Endodermal cell (in vitro differentiated cells): ENCODE results near the gene GSTM1. TPM values are rescaled to one million over a fixed set of nuclear protein-coding genes. Genes with fewer than 3 reads are reported as not detected.
"Not testable (repeated sequence)": the region's sequence is repeated elsewhere in the genome, so short reads cannot be mapped to it uniquely, and the experiment has no call there.

Source experiments
- DNase-seq: peaks from one replicate; pipeline ENCODE4 v3.0.0-alpha.2; 2017
- H3K27ac ChIP-seq: 2 replicates; pipeline ENCODE4 v1.5.1; 2013; ENCODE audit warnings: mild to moderate bottlenecking, low read depth, low read length, moderate library complexity
- H3K27me3 ChIP-seq: 2 replicates; pipeline ENCODE4 v1.6.1; 2013; ENCODE audit warnings: mild to moderate bottlenecking, low read length, moderate library complexity; ENCODE audit not compliant: insufficient read depth, control insufficient read depth, poor library complexity, severe bottlenecking
- H3K36me3 ChIP-seq: 2 replicates; pipeline ENCODE4 v1.7.0; 2013; ENCODE audit warnings: mild to moderate bottlenecking, low read length, moderate library complexity; ENCODE audit not compliant: control insufficient read depth, insufficient read depth
- H3K4me1 ChIP-seq: one replicate; pipeline ENCODE4 v1.7.0; 2013; ENCODE audit warnings: low read length; ENCODE audit not compliant: control insufficient read depth, insufficient read depth
- H3K4me3 ChIP-seq: 2 replicates; pipeline ENCODE4 v1.5.1; 2013; ENCODE audit warnings: mild to moderate bottlenecking, low read length, moderate library complexity
- H3K9ac ChIP-seq: 2 replicates; pipeline ENCODE4 v1.6.1; 2013; ENCODE audit warnings: mild to moderate bottlenecking, low read length, moderate library complexity; ENCODE audit not compliant: poor library complexity, severe bottlenecking; ENCODE audit errors: extremely low read depth
- H3K9me3 ChIP-seq: 2 replicates; pipeline ENCODE4 v1.6.1; 2013; ENCODE audit warnings: mild to moderate bottlenecking, low read length, moderate library complexity; ENCODE audit not compliant: control insufficient read depth
- H3K27ac Mint-ChIP-seq: 2 replicates; pipeline ENCODE4 v1.8.0; 2020; ENCODE audit warnings: mixed read lengths
- H3K27me3 Mint-ChIP-seq: 2 replicates; pipeline ENCODE4 v1.8.0; 2021; ENCODE audit warnings: mild to moderate bottlenecking, mixed read lengths; ENCODE audit not compliant: insufficient read depth
- H3K36me3 Mint-ChIP-seq: 2 replicates; pipeline ENCODE4 v1.8.0; 2020; ENCODE audit warnings: low read depth, mixed read lengths
- H3K4me1 Mint-ChIP-seq: 2 replicates; pipeline ENCODE4 v1.8.0; 2020; ENCODE audit warnings: mixed read lengths
- H3K4me3 Mint-ChIP-seq: 2 replicates; pipeline ENCODE4 v1.8.0; 2020; ENCODE audit warnings: mild to moderate bottlenecking, moderate library complexity, mixed read lengths
- H3K9me3 Mint-ChIP-seq: 2 replicates; pipeline ENCODE4 v1.8.0; 2020; ENCODE audit warnings: mild to moderate bottlenecking, mixed read lengths
- WGBS, 2 experiments: methylation state at CpG; one replicate each; pipeline versions ENCODE4 v1.1.5 to v1.1.7; 2013; ENCODE audit warnings: missing lambda C conversion rate in 2 of 2, mixed read lengths in 1 of 2; ENCODE audit not compliant: insufficient coverage in 1 of 2, insufficient read length in 1 of 2; 5-methylcytosine and 5-hydroxymethylcytosine counted together
- total RNA-seq, 2 donors: library from RNA; stranded (reverse); fragmentation: NEBNext Ultra II Directional in 1 of 2; extraction: Animal tissue kit (Norgen Biotek cat#: 25700) in 1 of 2; gene quantifications; 2 replicates in 1 of 2; 3 replicates in 1 of 2; pipeline ENCODE4 v1.2.1, GENCODE V29; 2021
- TF ChIP-seq, protein P1 (sequence below): fragments of 200-600 bp; sonication (generic); conservative IDR thresholded peaks from 2 replicates; pipeline ENCODE4 v1.5.0; 2021; ENCODE audit warnings: antibody characterized with exemption, mild to moderate bottlenecking

The GSTM1 gene
- total RNA-seq, 2 donors from 2014 or later: 23.0 to 65.6 TPM

DNA sequence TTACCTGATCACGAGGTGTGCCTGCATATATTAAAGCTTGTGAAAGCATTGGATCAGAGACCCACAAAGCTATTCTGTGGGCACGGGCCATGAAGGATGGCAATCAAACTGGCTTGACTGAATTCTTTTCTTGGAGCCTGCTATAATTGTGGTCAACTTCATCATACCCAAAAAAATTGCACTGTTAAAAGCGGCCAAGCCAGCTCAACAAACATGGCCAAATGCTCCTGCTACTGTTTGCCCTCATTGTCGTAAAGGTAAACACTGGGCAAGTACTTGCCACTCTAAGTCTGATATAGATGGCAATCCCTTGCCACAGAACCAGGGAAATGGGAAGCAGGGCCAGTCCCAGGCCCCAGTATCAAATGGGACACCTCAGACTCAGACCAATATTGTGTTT, 17.8 kb downstream of the GSTM1 start:
- no peak overlapping the region for H3K27ac ChIP-seq
- TF ChIP-seq, protein P1, sequence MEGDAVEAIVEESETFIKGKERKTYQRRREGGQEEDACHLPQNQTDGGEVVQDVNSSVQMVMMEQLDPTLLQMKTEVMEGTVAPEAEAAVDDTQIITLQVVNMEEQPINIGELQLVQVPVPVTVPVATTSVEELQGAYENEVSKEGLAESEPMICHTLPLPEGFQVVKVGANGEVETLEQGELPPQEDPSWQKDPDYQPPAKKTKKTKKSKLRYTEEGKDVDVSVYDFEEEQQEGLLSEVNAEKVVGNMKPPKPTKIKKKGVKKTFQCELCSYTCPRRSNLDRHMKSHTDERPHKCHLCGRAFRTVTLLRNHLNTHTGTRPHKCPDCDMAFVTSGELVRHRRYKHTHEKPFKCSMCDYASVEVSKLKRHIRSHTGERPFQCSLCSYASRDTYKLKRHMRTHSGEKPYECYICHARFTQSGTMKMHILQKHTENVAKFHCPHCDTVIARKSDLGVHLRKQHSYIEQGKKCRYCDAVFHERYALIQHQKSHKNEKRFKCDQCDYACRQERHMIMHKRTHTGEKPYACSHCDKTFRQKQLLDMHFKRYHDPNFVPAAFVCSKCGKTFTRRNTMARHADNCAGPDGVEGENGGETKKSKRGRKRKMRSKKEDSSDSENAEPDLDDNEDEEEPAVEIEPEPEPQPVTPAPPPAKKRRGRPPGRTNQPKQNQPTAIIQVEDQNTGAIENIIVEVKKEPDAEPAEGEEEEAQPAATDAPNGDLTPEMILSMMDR: no peak
- DNase-seq: no peak
- 89% methylated on average over 4 of the region's 4 CpGs for WGBS, 2 experiments
- Mint-ChIP-seq H3K27me3 (peaks cover 2% of the 10 kb centered on the region), H3K27ac (no peak overlapping the region), H3K36me3 (peaks cover 5% of the 10 kb centered on the region), H3K9me3 (peaks cover 57% of the 10 kb centered on the region), H3K4me3 (no peak overlapping the region), H3K4me1 (no peaks in the 10 kb centered on the region)
- H3K9ac ChIP-seq: no peak overlapping the region
- H3K9me3 ChIP-seq: peaks cover 28% of the 10 kb centered on the region
- no peak overlapping the region for H3K4me3 ChIP-seq
- no peaks in the 10 kb centered on the region for H3K27me3 ChIP-seq
- no peaks in the 10 kb centered on the region for H3K4me1 ChIP-seq
- no peaks in the 10 kb centered on the region for H3K36me3 ChIP-seq

DNA sequence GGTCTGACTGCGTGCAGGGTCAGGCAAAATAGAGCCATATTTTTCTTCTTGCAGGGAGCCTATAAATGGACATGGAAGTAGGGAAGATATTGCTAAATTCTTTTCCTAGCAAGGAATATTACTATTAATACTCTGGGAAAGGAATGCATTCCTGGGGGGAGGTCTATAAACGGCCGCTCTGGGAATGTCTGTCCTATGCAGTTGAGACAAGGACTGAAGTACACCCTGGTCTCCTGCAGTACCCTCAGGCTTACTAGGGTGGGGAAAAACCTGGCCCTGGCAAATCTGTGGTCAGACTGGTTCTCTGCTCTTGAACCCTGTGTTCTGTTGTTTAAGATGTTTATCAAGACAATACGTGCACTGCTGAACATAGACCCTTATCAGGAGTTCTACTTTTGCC, 21.3 kb downstream of the GSTM1 start:
- H3K9me3 Mint-ChIP-seq: peaks cover 46% of the 10 kb centered on the region
- H3K27ac ChIP-seq, H3K36me3 Mint-ChIP-seq, H3K27me3 Mint-ChIP-seq, H3K9ac ChIP-seq, H3K27ac Mint-ChIP-seq, H3K4me1 Mint-ChIP-seq, H3K4me3 Mint-ChIP-seq, DNase-seq, H3K4me3 ChIP-seq, H3K4me1 ChIP-seq, H3K27me3 ChIP-seq, H3K36me3 ChIP-seq: not testable (repeated sequence)
- 93 to 97% methylated on average over 4 of the region's 4 CpGs for WGBS, 2 experiments
- H3K9me3 ChIP-seq: peaks cover 18% of the 10 kb centered on the region

DNA sequence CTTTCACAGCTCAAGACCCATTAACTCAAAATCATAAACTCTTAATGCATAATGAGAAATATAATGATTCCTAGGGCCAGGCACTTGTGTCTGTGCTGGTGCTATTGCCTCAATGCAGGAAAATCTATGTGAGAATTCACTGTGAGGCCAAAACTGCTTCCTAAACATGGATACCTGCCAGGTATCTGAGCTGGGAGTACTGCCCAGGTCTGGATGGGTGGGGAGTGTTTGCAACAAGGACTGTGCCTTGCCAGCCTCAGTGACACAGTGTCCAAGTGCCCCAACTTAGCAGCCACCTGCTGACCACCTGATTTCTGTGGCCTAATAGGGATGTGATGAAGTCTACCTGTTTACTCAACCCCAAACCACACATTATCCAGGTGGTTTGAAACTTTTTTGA, 22.2 kb downstream of the GSTM1 start:
- not testable (repeated sequence) for DNase-seq, H3K4me3 ChIP-seq, H3K9ac ChIP-seq, H3K4me1 Mint-ChIP-seq, H3K36me3 Mint-ChIP-seq, H3K4me1 ChIP-seq, H3K27me3 ChIP-seq, H3K36me3 ChIP-seq, H3K4me3 Mint-ChIP-seq, H3K27ac Mint-ChIP-seq, H3K27me3 Mint-ChIP-seq, H3K27ac ChIP-seq
- peaks cover 38% of the 10 kb centered on the region for H3K9me3 Mint-ChIP-seq
- peaks cover 17% of the 10 kb centered on the region for H3K9me3 ChIP-seq

DNA sequence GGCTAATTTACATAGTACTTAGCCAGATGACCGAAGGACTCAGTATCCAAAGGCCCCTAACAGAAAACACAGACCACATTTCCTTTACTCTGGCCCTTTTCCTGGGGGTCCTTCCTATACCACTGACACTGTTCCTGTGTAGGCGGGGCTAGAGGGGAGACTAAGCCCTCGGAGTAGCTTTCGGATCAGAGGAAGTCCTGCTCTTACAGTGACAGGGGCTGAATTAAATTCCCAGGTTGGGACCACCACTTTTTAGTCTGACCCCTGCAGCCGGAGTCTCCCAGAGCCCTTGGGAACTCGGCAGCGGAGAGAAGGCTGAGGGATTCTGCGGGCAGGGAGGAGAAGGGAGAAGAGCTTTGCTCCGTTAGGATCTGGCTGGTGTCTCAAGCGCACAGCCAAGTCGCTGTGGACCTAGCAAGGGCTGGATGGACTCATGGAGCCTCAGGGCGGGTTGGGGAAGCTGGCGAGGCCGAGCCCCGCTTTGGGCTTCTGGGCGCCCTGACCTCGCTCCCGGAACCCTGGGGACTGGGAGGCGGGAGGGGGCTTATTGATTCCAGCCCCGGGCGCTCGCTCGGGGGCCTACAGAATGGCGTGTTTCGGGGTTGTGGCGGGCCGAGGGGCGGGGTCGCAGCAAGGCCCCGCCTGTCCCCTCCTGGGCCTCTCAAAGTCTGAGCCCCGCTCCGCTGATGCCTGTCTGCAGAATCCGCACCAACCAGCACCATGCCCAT, 24.1 kb downstream of the GSTM1 start, which contains the start of gene GSTM5:
GSTM5 (plus strand) TSS at position 659 of the 728 bp plus-strand sequence; CDS start at position 721, 62 bp downstream.
- H3K27ac ChIP-seq, H3K27me3 ChIP-seq, H3K4me3 ChIP-seq, H3K36me3 ChIP-seq, H3K4me1 ChIP-seq, H3K4me1 Mint-ChIP-seq, H3K36me3 Mint-ChIP-seq, H3K27me3 Mint-ChIP-seq, H3K4me3 Mint-ChIP-seq, H3K9ac ChIP-seq, H3K27ac Mint-ChIP-seq, DNase-seq: not testable (repeated sequence)
- H3K9me3 ChIP-seq: peaks cover 17% of the 10 kb centered on the region
- H3K9me3 Mint-ChIP-seq: peaks cover 35% of the 10 kb centered on the region
- WGBS, 2 experiments: 90 to 93% methylated on average over 19 to 32 of the region's 33 CpGs
